PC-3 (cell line): Measurements from ENCODE around the gene CLDN22. TPM values are rescaled to one million over a fixed set of nuclear protein-coding genes. Genes with fewer than 3 reads are reported as not detected.
A peak's percentile ranks its signal among the peaks of the same experiment; 100 is the strongest.

Experiments
- ATAC-seq: fragments of 200-7000 bp; cut with Tn5 transposase; 2 replicates; pipeline ENCODE4 v1.9.1; 2020; ENCODE audit warnings: mild to moderate bottlenecking, moderate library complexity
- BruUV-seq: library from RNA; stranded (reverse); fragments of 400-500 nt; replicated peaks from 2 replicates; lab custom pipeline; 2021; lab: Mats Ljungman, UMichigan
- CTCF ChIA-PET: fragments of 300-600 bp; sonication (Branson Sonifier 250); formaldehyde crosslinking; loops from one replicate; lab custom pipeline; 2022; ENCODE audit warnings: antibody characterized with exemption; lab: Charles Lee
- POLR2A ChIA-PET: fragments of 300-600 bp; sonication (Branson Sonifier 250); formaldehyde crosslinking; loops from one replicate; lab custom pipeline; 2022; ENCODE audit warnings: antibody characterized with exemption; ENCODE audit not compliant: unreplicated experiment; lab: Charles Lee
- DNase-seq: peaks from one replicate; pipeline ENCODE4 v3.0.0-alpha.2; 2015
- H2AFZ ChIP-seq: fragments of 300-600 bp; sonication (generic); 2 replicates; pipeline ENCODE4 v1.6.0; 2016; ENCODE audit warnings: antibody characterized with exemption, low read length
- H3F3A ChIP-seq: fragments of 300-600 bp; sonication (generic); one replicate; pipeline ENCODE4 v1.6.0; 2017; ENCODE audit warnings: antibody characterized with exemption, low read length, control low read depth, mild to moderate bottlenecking; ENCODE audit not compliant: unreplicated experiment
- H3K27ac ChIP-seq: fragments of 300-600 bp; sonication (generic); 2 replicates; pipeline ENCODE4 v1.5.1; 2016; ENCODE audit warnings: mild to moderate bottlenecking, low read length
- H3K27me3 ChIP-seq: fragments of 300-600 bp; sonication (generic); 2 replicates; pipeline ENCODE4 v1.6.1; 2016; ENCODE audit warnings: low read length, mixed read lengths
- H3K36me3 ChIP-seq: fragments of 300-600 bp; sonication (generic); 2 replicates; pipeline ENCODE4 v1.6.1; 2016; ENCODE audit warnings: low read depth, mixed run types, low read length, mixed read lengths
- H3K4me1 ChIP-seq: fragments of 300-600 bp; sonication (generic); 2 replicates; pipeline ENCODE4 v1.5.1; 2016; ENCODE audit warnings: low read length; ENCODE audit not compliant: insufficient read depth
- H3K4me2 ChIP-seq: fragments of 300-600 bp; sonication (generic); 2 replicates; pipeline ENCODE4 v1.6.0; 2016; ENCODE audit warnings: low read length
- H3K4me3 ChIP-seq: fragments of 300-600 bp; sonication (generic); 2 replicates; pipeline ENCODE4 v1.5.1; 2016; ENCODE audit warnings: mild to moderate bottlenecking, low read length, mixed read lengths
- H3K79me2 ChIP-seq: fragments of 300-600 bp; sonication (generic); 2 replicates; pipeline ENCODE4 v1.6.1; 2017; ENCODE audit warnings: low read length, mixed read lengths
- H3K9ac ChIP-seq: fragments of 300-600 bp; sonication (generic); 2 replicates; pipeline ENCODE4 v1.6.0; 2016; ENCODE audit warnings: mild to moderate bottlenecking, low read length
- H3K9me2 ChIP-seq: fragments of 300-600 bp; sonication (generic); replicated peaks from 2 replicates; pipeline ENCODE4 v1.6.1; 2016; ENCODE audit warnings: mixed run types, low read length, mixed read lengths
- H3K9me3 ChIP-seq: fragments of 300-600 bp; sonication (generic); 2 replicates; pipeline ENCODE4 v1.6.1; 2016; ENCODE audit warnings: low read length, mixed read lengths
- H4K20me1 ChIP-seq: fragments of 300-600 bp; sonication (generic); 2 replicates; pipeline ENCODE4 v1.6.1; 2016; ENCODE audit warnings: low read length, mixed read lengths
- CTCF ChIP-seq: fragments of 300-600 bp; sonication (generic); conservative IDR thresholded peaks from 2 replicates; pipeline ENCODE4 v1.5.1; 2017; ENCODE audit warnings: antibody characterized with exemption, low read depth, mild to moderate bottlenecking, low read length
- EZH2 ChIP-seq: fragments of 300-600 bp; sonication (generic); IDR thresholded peaks from one replicate; pipeline ENCODE4 v1.6.1; 2017; ENCODE audit warnings: antibody characterized with exemption, mild to moderate bottlenecking, low read length; ENCODE audit not compliant: unreplicated experiment
- EZH2phosphoT487 ChIP-seq: fragments of 300-600 bp; sonication (generic); IDR thresholded peaks from 2 replicates; pipeline ENCODE4 v1.6.1; 2018; ENCODE audit warnings: mild to moderate bottlenecking, antibody characterized with exemption, low read length, borderline replicate concordance
- intact Hi-C: fragments of 100-400 bp; cut with micrococcal nuclease; formaldehyde crosslinking; loops from 2 replicates; pipeline ENCODE4 v1.9.0; 2023
- total RNA-seq: library from RNA; depleted of rRNA; stranded (reverse); fragments of >200 nt; gene quantifications from 2 replicates; pipeline ENCODE4 v1.2.3, GENCODE V29; 2014

The CLDN22 gene
- total RNA-seq, 1 experiment from 2014 or later, result not detected

- BruUV-seq, result no TSS peak
- H3K9me3 ChIP-seq, result peaks cover 8% of the 10 kb centered on the region
- DNase-seq (no peak), ATAC-seq (no peak)
- 0 out of 2 replicates have a peak overlapping the region, but pooled peaks have one; percentile 6 for H3K27ac ChIP-seq
- CTCF ChIA-PET, result no interaction called here
- no peak overlapping the region for H3K4me3 ChIP-seq
- POLR2A ChIA-PET, result no interaction called here
- peaks cover 16% of the 10 kb centered on the region for H3K4me1 ChIP-seq
- H3K79me2 ChIP-seq, result no peaks in the 10 kb centered on the region
- TF ChIP-seq EZH2phosphoT487, result no peak
- TF ChIP-seq CTCF, result no peak
- TF ChIP-seq EZH2, result no peak
- no peaks in the 10 kb centered on the region for H4K20me1 ChIP-seq
- H3K4me2 ChIP-seq, result no peak overlapping the region
- intact Hi-C loops, result no loop called here
- H3K9ac ChIP-seq, result no peak overlapping the region
- no peaks in the 10 kb centered on the region; the same call in 1 of the 2 replicates for H3K36me3 ChIP-seq
- no peaks in the 10 kb centered on the region for H3K9me2 ChIP-seq
- no peak overlapping the region for H2AFZ ChIP-seq
- no peaks in the 10 kb centered on the region for H3F3A ChIP-seq
- H3K27me3 ChIP-seq, result no peaks in the 10 kb centered on the region
Measured at GRCh38 chr4:183329244-183329643, 9.2 kb upstream of the CLDN22 start.

DNA sequence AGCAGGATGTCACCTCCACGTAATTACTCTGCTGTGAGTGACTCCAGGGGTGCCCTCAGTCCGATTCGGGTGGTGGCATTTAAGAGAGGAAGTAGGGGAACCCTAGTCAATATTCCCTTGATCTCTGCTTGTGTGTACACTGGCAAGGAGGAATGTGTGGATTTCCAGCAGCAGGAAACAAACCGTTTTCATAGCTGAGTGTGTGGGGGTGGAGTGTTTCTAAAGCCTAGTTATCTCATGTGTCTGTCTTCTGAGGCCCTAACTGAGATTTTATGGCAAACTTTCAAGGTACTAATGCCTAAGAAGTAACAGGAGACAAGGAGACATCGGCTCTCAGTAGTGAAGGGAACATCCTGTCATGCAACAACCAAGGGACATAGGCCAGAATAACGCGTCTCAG, 8.8 kb upstream of the CLDN22 start:
- peaks cover 13% of the 10 kb centered on the region for H3K4me1 ChIP-seq
- no peaks in the 10 kb centered on the region for H3K27me3 ChIP-seq
- H3K4me2 ChIP-seq, result no peak overlapping the region
- ChIA-PET POLR2A (no interaction called here), CTCF (no interaction called here)
- intact Hi-C loops, result no loop called here
- no peaks in the 10 kb centered on the region for H3F3A ChIP-seq
- no peaks in the 10 kb centered on the region for H3K9me2 ChIP-seq
- H3K36me3 ChIP-seq, result no peaks in the 10 kb centered on the region; the same call in 1 of the 2 replicates
- H3K9ac ChIP-seq, result no peak overlapping the region
- peak; percentile 62 for ATAC-seq
- peak overlapping the region; percentile 6; the same call in 1 of the 2 replicates for H3K27ac ChIP-seq
- DNase-seq, result peak; percentile 12
- no peaks in the 10 kb centered on the region for H3K79me2 ChIP-seq
- H3K9me3 ChIP-seq, result peaks cover 8% of the 10 kb centered on the region
- no peak overlapping the region for H3K4me3 ChIP-seq
- TF ChIP-seq EZH2 (no peak), CTCF (no peak), EZH2phosphoT487 (no peak)
- no peak overlapping the region for H2AFZ ChIP-seq
- BruUV-seq, result no TSS peak
- H4K20me1 ChIP-seq, result no peaks in the 10 kb centered on the region

DNA sequence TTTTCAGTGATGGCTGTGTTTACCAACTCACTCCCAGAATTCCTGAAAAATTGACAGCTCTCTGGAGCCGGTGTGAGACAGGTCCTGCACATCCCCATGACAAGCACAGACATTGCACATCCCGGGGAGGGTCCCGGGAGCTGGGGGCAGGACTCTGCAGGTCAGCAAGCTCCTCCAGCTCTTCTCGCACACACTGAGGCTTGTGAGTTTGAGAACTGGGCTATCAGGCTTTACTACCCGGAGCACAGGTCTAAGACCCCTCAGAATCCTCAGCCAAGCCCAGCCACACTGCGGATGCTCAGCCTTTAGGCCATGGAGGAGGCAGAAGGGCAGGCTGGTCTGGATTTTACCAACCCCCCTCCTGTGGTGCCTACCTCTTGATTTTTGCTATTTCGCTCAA, 7.8 kb upstream of the CLDN22 start:
- BruUV-seq, result no TSS peak

More for the DNA sequence above, 7.8 kb upstream of the CLDN22 start:
- peaks cover 8% of the 10 kb centered on the region for H3K9me3 ChIP-seq
- no peaks in the 10 kb centered on the region for H3K27me3 ChIP-seq
- H3K36me3 ChIP-seq, result no peaks in the 10 kb centered on the region; the same call in 1 of the 2 replicates
- H4K20me1 ChIP-seq, result no peaks in the 10 kb centered on the region
- H3K4me3 ChIP-seq, result no peak overlapping the region
- no peak for DNase-seq
- H3K9me2 ChIP-seq, result no peaks in the 10 kb centered on the region
- H2AFZ ChIP-seq, result no peak overlapping the region
- ChIA-PET CTCF (no interaction called here), POLR2A (no interaction called here)
- no peaks in the 10 kb centered on the region for H3K79me2 ChIP-seq
- intact Hi-C loops, result no loop called here
- no peak overlapping the region for H3K4me2 ChIP-seq
- H3F3A ChIP-seq, result no peaks in the 10 kb centered on the region
- ATAC-seq, result no peak
- TF ChIP-seq CTCF (no peak), EZH2phosphoT487 (no peak), EZH2 (no peak)
- H3K9ac ChIP-seq, result no peak overlapping the region
- no peak overlapping the region for H3K27ac ChIP-seq
- H3K4me1 ChIP-seq, result peaks cover 7% of the 10 kb centered on the region; the same call in 1 of the 2 replicates
